GM23338 (cell line): ENCODE data around the gene NXPH2. TPM values are rescaled to one million over a fixed set of nuclear protein-coding genes. Genes with fewer than 3 reads are reported as not detected.

Experiments used
- ATAC-seq: fragments of 200-7000 bp; cut with Tn5 transposase; 3 replicates; pipeline ENCODE4 v1.9.1; 2020
- DNase-seq: peaks from one replicate; pipeline ENCODE4 v3.0.0-alpha.2; 2015; ENCODE audit warnings: low spot score
- H2AFZ ChIP-seq: fragments of 200-600 bp; sonication (generic); 2 replicates; pipeline ENCODE4 v1.8.0; 2016; ENCODE audit warnings: antibody characterized with exemption, mild to moderate bottlenecking, moderate library complexity
- H3F3A ChIP-seq: fragments of 200-600 bp; sonication (generic); replicated peaks from 2 replicates; pipeline ENCODE4 v1.8.0; 2017; ENCODE audit warnings: antibody characterized with exemption, mixed run types, low read depth
- H3K27ac ChIP-seq: fragments of 200-600 bp; sonication (generic); 2 replicates; pipeline ENCODE4 v1.6.1; 2016; ENCODE audit warnings: low read depth
- H3K27me3 ChIP-seq: fragments of 200-600 bp; sonication (generic); 2 replicates; pipeline ENCODE4 v1.8.0; 2016; ENCODE audit warnings: mild to moderate bottlenecking, mixed run types, moderate library complexity; ENCODE audit not compliant: insufficient read depth
- H3K36me3 ChIP-seq: fragments of 200-600 bp; sonication (generic); 2 replicates; pipeline ENCODE4 v1.8.0; 2016; ENCODE audit warnings: mild to moderate bottlenecking; ENCODE audit not compliant: insufficient read depth
- H3K4me1 ChIP-seq: fragments of 200-600 bp; sonication (generic); 2 replicates; pipeline ENCODE4 v1.8.0; 2016; ENCODE audit warnings: mild to moderate bottlenecking, moderate library complexity; ENCODE audit not compliant: insufficient read depth
- H3K4me2 ChIP-seq: fragments of 200-600 bp; sonication (generic); 2 replicates; pipeline ENCODE4 v1.7.1; 2017; ENCODE audit warnings: mixed run types
- H3K4me3 ChIP-seq: fragments of 200-600 bp; sonication (generic); 2 replicates; pipeline ENCODE4 v1.6.1; 2016; ENCODE audit warnings: mixed run types
- H3K79me2 ChIP-seq: fragments of 200-600 bp; sonication (generic); replicated peaks from 2 replicates; pipeline ENCODE4 v1.8.0; 2017; ENCODE audit warnings: mild to moderate bottlenecking; ENCODE audit not compliant: insufficient read depth
- H3K9me2 ChIP-seq: fragments of 200-600 bp; sonication (generic); 2 replicates; pipeline ENCODE4 v1.8.0; 2017; ENCODE audit not compliant: insufficient read depth
- H4K20me1 ChIP-seq: fragments of 200-600 bp; sonication (generic); replicated peaks from 2 replicates; pipeline ENCODE4 v1.8.0; 2017; ENCODE audit warnings: mild to moderate bottlenecking; ENCODE audit not compliant: insufficient read depth
- H3K27ac Mint-ChIP-seq: 2 replicates; pipeline ENCODE4 v1.8.0; 2020; ENCODE audit warnings: inconsistent platforms, mild to moderate bottlenecking, moderate library complexity, mixed read lengths
- H3K27me3 Mint-ChIP-seq: 3 replicates; pipeline ENCODE4 v1.8.0; 2022; ENCODE audit warnings: low read depth, mild to moderate bottlenecking, moderate library complexity, mixed read lengths, inconsistent platforms; ENCODE audit not compliant: insufficient read depth, poor library complexity
- H3K36me3 Mint-ChIP-seq: 3 replicates; pipeline ENCODE4 v1.8.0; 2021; ENCODE audit warnings: low read depth, mild to moderate bottlenecking, inconsistent platforms, moderate library complexity, mixed read lengths
- H3K4me1 Mint-ChIP-seq: 3 replicates; pipeline ENCODE4 v1.8.0; 2020; ENCODE audit warnings: mild to moderate bottlenecking, inconsistent platforms, mixed read lengths
- H3K4me3 Mint-ChIP-seq: 3 replicates; pipeline ENCODE4 v1.8.0; 2021; ENCODE audit warnings: moderate library complexity, mild to moderate bottlenecking, inconsistent platforms, mixed read lengths
- H3K9me3 Mint-ChIP-seq: 3 replicates; pipeline ENCODE4 v1.8.0; 2020; ENCODE audit warnings: moderate library complexity, mild to moderate bottlenecking, inconsistent platforms, mixed read lengths
- CREB1 ChIP-seq: fragments of 250-450 bp; sonication (Bioruptor Pico); IDR thresholded peaks from 2 replicates; pipeline ENCODE4 v1.5.0; 2020; ENCODE audit warnings: low read depth, mild to moderate bottlenecking, moderate library complexity
- EZH2 ChIP-seq: fragments of 200-600 bp; sonication (generic); IDR thresholded peaks from one replicate; pipeline ENCODE4 v1.8.0; 2017; ENCODE audit warnings: antibody characterized with exemption, mild to moderate bottlenecking, low read depth; ENCODE audit not compliant: unreplicated experiment
- EZH2phosphoT487 ChIP-seq: fragments of 200-600 bp; sonication (generic); IDR thresholded peaks from one replicate; pipeline ENCODE4 v1.8.1; 2018; ENCODE audit warnings: antibody characterized with exemption; ENCODE audit not compliant: unreplicated experiment
- JUNB ChIP-seq: IDR thresholded peaks from one replicate; pipeline ENCODE4 v1.6.1; 2016; ENCODE audit warnings: antibody characterized with exemption; ENCODE audit not compliant: unreplicated experiment
- NANOG ChIP-seq: IDR thresholded peaks from 2 replicates; pipeline ENCODE4 v1.6.1; 2016; ENCODE audit warnings: antibody characterized with exemption, borderline replicate concordance
- POLR2AphosphoS5 ChIP-seq: IDR thresholded peaks from 2 replicates; pipeline ENCODE4 v1.6.1; 2016; ENCODE audit warnings: antibody characterized with exemption, low read depth
- STAT1 ChIP-seq: IDR thresholded peaks from one replicate; pipeline ENCODE4 v1.6.1; 2016; ENCODE audit warnings: antibody characterized with exemption; ENCODE audit not compliant: unreplicated experiment
- ZNF114 ChIP-seq: fragments of 250-450 bp; sonication (Bioruptor Pico); IDR thresholded peaks from 2 replicates; pipeline ENCODE4 v1.5.0; 2020; ENCODE audit warnings: mild to moderate bottlenecking, moderate library complexity
- ZNF331 ChIP-seq: fragments of 250-450 bp; sonication (Bioruptor Pico); IDR thresholded peaks from 2 replicates; pipeline ENCODE4 v1.5.0; 2020; ENCODE audit warnings: low read depth, mild to moderate bottlenecking, moderate library complexity
- polyA plus RNA-seq: library from polyadenylated mRNA; unstranded; fragments of >200 nt; fragmentation: Nextera tagmentation; extraction: Ambion mirVana; gene quantifications from 2 replicates; pipeline ENCODE4 v1.2.1, GENCODE V29; 2016
- total RNA-seq: library from RNA; depleted of rRNA; stranded (reverse); fragments of >200 nt; shearing (Covaris generic); gene quantifications from 2 replicates; pipeline ENCODE4 v1.2.3, GENCODE V29; 2014
- TF ChIP-seq, protein P1 (sequence below): IDR thresholded peaks from 2 replicates; pipeline ENCODE4 v1.6.1; 2016; ENCODE audit warnings: antibody characterized with exemption
- TF ChIP-seq, protein P2 (sequence below), 2 experiments: fragments of 200-600 bp in 1 of 2; sonication (generic) in 1 of 2; conservative IDR thresholded peaks; 2 replicates each; pipeline versions ENCODE4 v1.5.1 to v1.6.1; 2016 to 2017; ENCODE audit warnings: antibody characterized with exemption in 2 of 2, low read depth in 2 of 2, mild to moderate bottlenecking in 2 of 2, moderate library complexity in 1 of 2
- TF ChIP-seq, protein P3 (sequence below): fragments of 250-450 bp; sonication (Bioruptor Pico); IDR thresholded peaks from 2 replicates; pipeline ENCODE4 v1.5.0; 2020; ENCODE audit warnings: mild to moderate bottlenecking, moderate library complexity
- TF ChIP-seq, protein P4 (sequence below): IDR thresholded peaks from one replicate; pipeline ENCODE4 v1.6.1; 2018; ENCODE audit warnings: antibody characterized with exemption; ENCODE audit not compliant: unreplicated experiment

Gene NXPH2
- total and polyA plus RNA-seq, 2 experiments from 2014 or later, result 2.7 to 8.3 TPM

DNA sequence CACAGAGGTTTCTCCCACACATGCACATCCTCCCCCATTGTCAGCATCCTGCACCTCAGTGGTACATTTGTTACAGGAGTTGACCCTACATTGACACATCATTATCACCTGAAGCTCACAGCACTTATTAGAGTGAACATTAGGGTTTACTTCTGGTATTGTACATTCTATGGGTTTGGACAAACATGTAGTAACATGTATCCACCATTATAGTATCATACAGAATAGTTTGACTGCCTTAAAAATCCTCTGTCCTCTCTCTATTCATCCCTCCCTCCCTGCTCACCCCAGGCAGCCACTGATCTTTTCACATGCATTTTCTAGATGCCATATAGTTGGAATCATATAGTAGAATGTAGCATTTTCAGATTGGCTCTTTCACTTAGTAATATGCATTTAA, 53.5 kb downstream of the NXPH2 start:
- H3K27ac ChIP-seq, result no peak overlapping the region
- H3K27me3 ChIP-seq, result no peaks in the 10 kb centered on the region
- H3K36me3 Mint-ChIP-seq, result peaks cover 7% of the 10 kb centered on the region; the same call in 2 of the 3 replicates
- H3K27me3 Mint-ChIP-seq, result peaks cover 4% of the 10 kb centered on the region
- H3K4me3 Mint-ChIP-seq, result no peak overlapping the region
- TF ChIP-seq, protein P1, sequence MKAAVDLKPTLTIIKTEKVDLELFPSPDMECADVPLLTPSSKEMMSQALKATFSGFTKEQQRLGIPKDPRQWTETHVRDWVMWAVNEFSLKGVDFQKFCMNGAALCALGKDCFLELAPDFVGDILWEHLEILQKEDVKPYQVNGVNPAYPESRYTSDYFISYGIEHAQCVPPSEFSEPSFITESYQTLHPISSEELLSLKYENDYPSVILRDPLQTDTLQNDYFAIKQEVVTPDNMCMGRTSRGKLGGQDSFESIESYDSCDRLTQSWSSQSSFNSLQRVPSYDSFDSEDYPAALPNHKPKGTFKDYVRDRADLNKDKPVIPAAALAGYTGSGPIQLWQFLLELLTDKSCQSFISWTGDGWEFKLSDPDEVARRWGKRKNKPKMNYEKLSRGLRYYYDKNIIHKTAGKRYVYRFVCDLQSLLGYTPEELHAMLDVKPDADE, result no peak
- TF ChIP-seq STAT1 (no peak), JUNB (no peak), EZH2 (no peak), EZH2phosphoT487 (no peak), POLR2AphosphoS5 (no peak), CREB1 (CRISPR knock-in tag) (no peak), ZNF331 (CRISPR knock-in tag) (no peak), ZNF114 (CRISPR knock-in tag) (no peak), NANOG (no peak)
- TF ChIP-seq, protein P2, sequence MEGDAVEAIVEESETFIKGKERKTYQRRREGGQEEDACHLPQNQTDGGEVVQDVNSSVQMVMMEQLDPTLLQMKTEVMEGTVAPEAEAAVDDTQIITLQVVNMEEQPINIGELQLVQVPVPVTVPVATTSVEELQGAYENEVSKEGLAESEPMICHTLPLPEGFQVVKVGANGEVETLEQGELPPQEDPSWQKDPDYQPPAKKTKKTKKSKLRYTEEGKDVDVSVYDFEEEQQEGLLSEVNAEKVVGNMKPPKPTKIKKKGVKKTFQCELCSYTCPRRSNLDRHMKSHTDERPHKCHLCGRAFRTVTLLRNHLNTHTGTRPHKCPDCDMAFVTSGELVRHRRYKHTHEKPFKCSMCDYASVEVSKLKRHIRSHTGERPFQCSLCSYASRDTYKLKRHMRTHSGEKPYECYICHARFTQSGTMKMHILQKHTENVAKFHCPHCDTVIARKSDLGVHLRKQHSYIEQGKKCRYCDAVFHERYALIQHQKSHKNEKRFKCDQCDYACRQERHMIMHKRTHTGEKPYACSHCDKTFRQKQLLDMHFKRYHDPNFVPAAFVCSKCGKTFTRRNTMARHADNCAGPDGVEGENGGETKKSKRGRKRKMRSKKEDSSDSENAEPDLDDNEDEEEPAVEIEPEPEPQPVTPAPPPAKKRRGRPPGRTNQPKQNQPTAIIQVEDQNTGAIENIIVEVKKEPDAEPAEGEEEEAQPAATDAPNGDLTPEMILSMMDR (conservative IDR thresholded peaks at IDR 0.05; ENCODE audit: low read depth in 2 of 2), result no peak
- TF ChIP-seq, protein P3, sequence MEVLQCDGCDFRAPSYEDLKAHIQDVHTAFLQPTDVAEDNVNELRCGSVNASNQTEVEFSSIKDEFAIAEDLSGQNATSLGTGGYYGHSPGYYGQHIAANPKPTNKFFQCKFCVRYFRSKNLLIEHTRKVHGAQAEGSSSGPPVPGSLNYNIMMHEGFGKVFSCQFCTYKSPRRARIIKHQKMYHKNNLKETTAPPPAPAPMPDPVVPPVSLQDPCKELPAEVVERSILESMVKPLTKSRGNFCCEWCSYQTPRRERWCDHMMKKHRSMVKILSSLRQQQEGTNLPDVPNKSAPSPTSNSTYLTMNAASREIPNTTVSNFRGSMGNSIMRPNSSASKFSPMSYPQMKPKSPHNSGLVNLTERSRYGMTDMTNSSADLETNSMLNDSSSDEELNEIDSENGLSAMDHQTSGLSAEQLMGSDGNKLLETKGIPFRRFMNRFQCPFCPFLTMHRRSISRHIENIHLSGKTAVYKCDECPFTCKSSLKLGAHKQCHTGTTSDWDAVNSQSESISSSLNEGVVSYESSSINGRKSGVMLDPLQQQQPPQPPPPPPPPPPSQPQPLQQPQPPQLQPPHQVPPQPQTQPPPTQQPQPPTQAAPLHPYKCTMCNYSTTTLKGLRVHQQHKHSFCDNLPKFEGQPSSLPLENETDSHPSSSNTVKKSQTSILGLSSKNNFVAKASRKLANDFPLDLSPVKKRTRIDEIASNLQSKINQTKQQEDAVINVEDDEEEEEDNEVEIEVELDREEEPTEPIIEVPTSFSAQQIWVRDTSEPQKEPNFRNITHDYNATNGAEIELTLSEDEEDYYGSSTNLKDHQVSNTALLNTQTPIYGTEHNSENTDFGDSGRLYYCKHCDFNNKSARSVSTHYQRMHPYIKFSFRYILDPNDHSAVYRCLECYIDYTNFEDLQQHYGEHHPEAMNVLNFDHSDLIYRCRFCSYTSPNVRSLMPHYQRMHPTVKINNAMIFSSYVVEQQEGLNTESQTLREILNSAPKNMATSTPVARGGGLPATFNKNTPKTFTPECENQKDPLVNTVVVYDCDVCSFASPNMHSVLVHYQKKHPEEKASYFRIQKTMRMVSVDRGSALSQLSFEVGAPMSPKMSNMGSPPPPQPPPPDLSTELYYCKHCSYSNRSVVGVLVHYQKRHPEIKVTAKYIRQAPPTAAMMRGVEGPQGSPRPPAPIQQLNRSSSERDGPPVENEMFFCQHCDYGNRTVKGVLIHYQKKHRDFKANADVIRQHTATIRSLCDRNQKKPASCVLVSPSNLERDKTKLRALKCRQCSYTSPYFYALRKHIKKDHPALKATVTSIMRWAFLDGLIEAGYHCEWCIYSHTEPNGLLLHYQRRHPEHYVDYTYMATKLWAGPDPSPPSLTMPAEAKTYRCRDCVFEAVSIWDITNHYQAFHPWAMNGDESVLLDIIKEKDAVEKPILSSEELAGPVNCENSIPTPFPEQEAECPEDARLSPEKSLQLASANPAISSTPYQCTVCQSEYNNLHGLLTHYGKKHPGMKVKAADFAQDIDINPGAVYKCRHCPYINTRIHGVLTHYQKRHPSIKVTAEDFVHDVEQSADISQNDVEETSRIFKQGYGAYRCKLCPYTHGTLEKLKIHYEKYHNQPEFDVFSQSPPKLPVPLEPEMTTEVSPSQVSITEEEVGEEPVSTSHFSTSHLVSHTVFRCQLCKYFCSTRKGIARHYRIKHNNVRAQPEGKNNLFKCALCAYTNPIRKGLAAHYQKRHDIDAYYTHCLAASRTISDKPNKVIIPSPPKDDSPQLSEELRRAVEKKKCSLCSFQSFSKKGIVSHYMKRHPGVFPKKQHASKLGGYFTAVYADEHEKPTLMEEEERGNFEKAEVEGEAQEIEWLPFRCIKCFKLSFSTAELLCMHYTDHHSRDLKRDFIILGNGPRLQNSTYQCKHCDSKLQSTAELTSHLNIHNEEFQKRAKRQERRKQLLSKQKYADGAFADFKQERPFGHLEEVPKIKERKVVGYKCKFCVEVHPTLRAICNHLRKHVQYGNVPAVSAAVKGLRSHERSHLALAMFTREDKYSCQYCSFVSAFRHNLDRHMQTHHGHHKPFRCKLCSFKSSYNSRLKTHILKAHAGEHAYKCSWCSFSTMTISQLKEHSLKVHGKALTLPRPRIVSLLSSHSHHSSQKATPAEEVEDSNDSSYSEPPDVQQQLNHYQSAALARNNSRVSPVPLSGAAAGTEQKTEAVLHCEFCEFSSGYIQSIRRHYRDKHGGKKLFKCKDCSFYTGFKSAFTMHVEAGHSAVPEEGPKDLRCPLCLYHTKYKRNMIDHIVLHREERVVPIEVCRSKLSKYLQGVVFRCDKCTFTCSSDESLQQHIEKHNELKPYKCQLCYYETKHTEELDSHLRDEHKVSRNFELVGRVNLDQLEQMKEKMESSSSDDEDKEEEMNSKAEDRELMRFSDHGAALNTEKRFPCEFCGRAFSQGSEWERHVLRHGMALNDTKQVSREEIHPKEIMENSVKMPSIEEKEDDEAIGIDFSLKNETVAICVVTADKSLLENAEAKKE (CRISPR knock-in tag), result no peak
- TF ChIP-seq, protein P4, sequence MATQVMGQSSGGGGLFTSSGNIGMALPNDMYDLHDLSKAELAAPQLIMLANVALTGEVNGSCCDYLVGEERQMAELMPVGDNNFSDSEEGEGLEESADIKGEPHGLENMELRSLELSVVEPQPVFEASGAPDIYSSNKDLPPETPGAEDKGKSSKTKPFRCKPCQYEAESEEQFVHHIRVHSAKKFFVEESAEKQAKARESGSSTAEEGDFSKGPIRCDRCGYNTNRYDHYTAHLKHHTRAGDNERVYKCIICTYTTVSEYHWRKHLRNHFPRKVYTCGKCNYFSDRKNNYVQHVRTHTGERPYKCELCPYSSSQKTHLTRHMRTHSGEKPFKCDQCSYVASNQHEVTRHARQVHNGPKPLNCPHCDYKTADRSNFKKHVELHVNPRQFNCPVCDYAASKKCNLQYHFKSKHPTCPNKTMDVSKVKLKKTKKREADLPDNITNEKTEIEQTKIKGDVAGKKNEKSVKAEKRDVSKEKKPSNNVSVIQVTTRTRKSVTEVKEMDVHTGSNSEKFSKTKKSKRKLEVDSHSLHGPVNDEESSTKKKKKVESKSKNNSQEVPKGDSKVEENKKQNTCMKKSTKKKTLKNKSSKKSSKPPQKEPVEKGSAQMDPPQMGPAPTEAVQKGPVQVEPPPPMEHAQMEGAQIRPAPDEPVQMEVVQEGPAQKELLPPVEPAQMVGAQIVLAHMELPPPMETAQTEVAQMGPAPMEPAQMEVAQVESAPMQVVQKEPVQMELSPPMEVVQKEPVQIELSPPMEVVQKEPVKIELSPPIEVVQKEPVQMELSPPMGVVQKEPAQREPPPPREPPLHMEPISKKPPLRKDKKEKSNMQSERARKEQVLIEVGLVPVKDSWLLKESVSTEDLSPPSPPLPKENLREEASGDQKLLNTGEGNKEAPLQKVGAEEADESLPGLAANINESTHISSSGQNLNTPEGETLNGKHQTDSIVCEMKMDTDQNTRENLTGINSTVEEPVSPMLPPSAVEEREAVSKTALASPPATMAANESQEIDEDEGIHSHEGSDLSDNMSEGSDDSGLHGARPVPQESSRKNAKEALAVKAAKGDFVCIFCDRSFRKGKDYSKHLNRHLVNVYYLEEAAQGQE, result no peak
- no peaks in the 10 kb centered on the region for H3F3A ChIP-seq
- H3K4me2 ChIP-seq, result no peak overlapping the region
- H3K4me1 Mint-ChIP-seq, result peaks cover 25% of the 10 kb centered on the region
- no peak overlapping the region for H2AFZ ChIP-seq
- DNase-seq (no peak), ATAC-seq (no peak)
- no peaks in the 10 kb centered on the region; the same call in 1 of the 2 replicates for H3K79me2 ChIP-seq
- peaks cover 8% of the 10 kb centered on the region; the same call in 2 of the 3 replicates for H3K9me3 Mint-ChIP-seq
- no peak overlapping the region; the same call in 1 of the 2 replicates for H3K27ac Mint-ChIP-seq
- 0 out of 2 replicates have a peak, but pooled peaks cover 4% of the 10 kb centered on the region for H3K9me2 ChIP-seq
- H3K36me3 ChIP-seq, result 0 out of 2 replicates have a peak, but pooled peaks cover 3% of the 10 kb centered on the region
- peaks cover 18% of the 10 kb centered on the region for H3K4me1 ChIP-seq
- H4K20me1 ChIP-seq, result no peaks in the 10 kb centered on the region
- no peak overlapping the region for H3K4me3 ChIP-seq
